Measurements from ENCODE around the gene CARD9.

The CARD9 gene

GRCh38 chr9:136349546-136349945 lies 23.9 kb downstream of the CARD9 start:
- no peak for DNase-seq (ENCODE audit: low read depth in 1 of 2, low spot score in 1 of 2)

GRCh38 chr9:136348691-136349090 lies 24.8 kb downstream of the CARD9 start:
- DNase-seq (ENCODE audit: low read depth in 1 of 2, low spot score in 1 of 2): no peak

GRCh38 chr9:136347472-136348256 lies 25.8 kb downstream of the CARD9 start:
- DNase-seq (ENCODE audit: low read depth in 1 of 2, low spot score in 1 of 2): no peak

- DNase-seq (ENCODE audit: low read depth in 1 of 2, low spot score in 1 of 2): no peak
These were observed 26.5 kb downstream of the CARD9 start for GRCh38 chr9:136346927-136347465.

- DNase-seq (ENCODE audit: low read depth in 1 of 2, low spot score in 1 of 2): no peak
These were observed 27.4 kb downstream of the CARD9 start for GRCh38 chr9:136346157-136346481.

- DNase-seq (ENCODE audit: low read depth in 1 of 2, low spot score in 1 of 2): no peak
These were observed 27.9 kb downstream of the CARD9 start for GRCh38 chr9:136345281-136346156.

GRCh38 chr9:136344544-136345280 lies 28.8 kb downstream of the CARD9 start:
- no peak for DNase-seq (ENCODE audit: low read depth in 1 of 2, low spot score in 1 of 2)

- DNase-seq (ENCODE audit: low read depth in 1 of 2, low spot score in 1 of 2): no peak
These were observed 29.6 kb downstream of the CARD9 start for GRCh38 chr9:136343884-136344269.

- no peak for DNase-seq (ENCODE audit: low read depth in 1 of 2, low spot score in 1 of 2)
These were observed 30.2 kb downstream of the CARD9 start for GRCh38 chr9:136343121-136343883.

GRCh38 chr9:136342181-136343120 lies 31.0 kb downstream of the CARD9 start:
- peak in 1 of 2 donors; percentile 35 for DNase-seq (ENCODE audit: low read depth in 1 of 2, low spot score in 1 of 2)

GRCh38 chr9:136341769-136342168 lies 31.7 kb downstream of the CARD9 start:
- DNase-seq (ENCODE audit: low read depth in 1 of 2, low spot score in 1 of 2): no peak

GRCh38 chr9:136341042-136341655 lies 32.3 kb downstream of the CARD9 start:
- DNase-seq (ENCODE audit: low read depth in 1 of 2, low spot score in 1 of 2): no peak

- no peak for DNase-seq (ENCODE audit: low read depth in 1 of 2, low spot score in 1 of 2)
These were observed 33.0 kb downstream of the CARD9 start for GRCh38 chr9:136340356-136341041.

- DNase-seq (ENCODE audit: low read depth in 1 of 2, low spot score in 1 of 2): no peak
These were observed 33.5 kb downstream of the CARD9 start for GRCh38 chr9:136339958-136340310.

- DNase-seq (ENCODE audit: low read depth in 1 of 2, low spot score in 1 of 2): no peak
These were observed 34.1 kb downstream of the CARD9 start for GRCh38 chr9:136339173-136339957.

- no peak for DNase-seq (ENCODE audit: low read depth in 1 of 2, low spot score in 1 of 2)
These were observed 35.0 kb downstream of the CARD9 start for GRCh38 chr9:136338511-136338910.

- DNase-seq (ENCODE audit: low read depth in 1 of 2, low spot score in 1 of 2): no peak
These were observed 35.8 kb downstream of the CARD9 start for GRCh38 chr9:136337416-136338395.
